SK-N-SH (cell line): ENCODE data around the gene LGALS3BP.

Source experiments
- EP300 ChIP-seq, 2 experiments: IDR thresholded peaks; 2 replicates each; pipeline versions ENCODE4 v1.4.0 to v1.6.1; 2012; ENCODE audit warnings: borderline replicate concordance in 1 of 2, low read depth in 1 of 2, low read length in 1 of 2
- EZH2phosphoT487 ChIP-seq: fragments of 200-600 bp; sonication (generic); IDR thresholded peaks from 2 replicates; pipeline ENCODE4 v1.6.1; 2017; ENCODE audit warnings: low read depth, mixed run types, mild to moderate bottlenecking, antibody characterized with exemption, moderate library complexity, borderline replicate concordance
- GABPA ChIP-seq: IDR thresholded peaks from 2 replicates; pipeline ENCODE4 v1.4.0; 2012; ENCODE audit warnings: low read depth, mild to moderate bottlenecking
- MXI1 ChIP-seq: IDR thresholded peaks from 2 replicates; pipeline ENCODE4 v1.6.1; 2012; ENCODE audit warnings: mild to moderate bottlenecking, low read depth, low read length, improper control_type of control experiment
- RAD21 ChIP-seq: IDR thresholded peaks from 2 replicates; pipeline ENCODE4 v1.6.1; 2012; ENCODE audit warnings: mild to moderate bottlenecking, low read length
- SIN3A ChIP-seq: IDR thresholded peaks from 2 replicates; pipeline ENCODE4 v1.6.1; 2012; ENCODE audit warnings: low read depth, mild to moderate bottlenecking, low read length, moderate library complexity, borderline replicate concordance
- TEAD4 ChIP-seq: IDR thresholded peaks from 2 replicates; pipeline ENCODE4 v1.4.0; 2012; ENCODE audit warnings: mild to moderate bottlenecking, borderline replicate concordance; ENCODE audit not compliant: insufficient read depth
- TF ChIP-seq, protein P1 (sequence below): IDR thresholded peaks from 2 replicates; pipeline ENCODE4 v1.6.1; 2012; ENCODE audit warnings: mild to moderate bottlenecking, low read depth, low read length, moderate library complexity
- TF ChIP-seq, protein P2 (sequence below): fragments of 200-600 bp; sonication (generic); IDR thresholded peaks from 2 replicates; pipeline ENCODE4 v1.6.1; 2017; ENCODE audit warnings: antibody characterized with exemption, mild to moderate bottlenecking, moderate library complexity

DNA sequence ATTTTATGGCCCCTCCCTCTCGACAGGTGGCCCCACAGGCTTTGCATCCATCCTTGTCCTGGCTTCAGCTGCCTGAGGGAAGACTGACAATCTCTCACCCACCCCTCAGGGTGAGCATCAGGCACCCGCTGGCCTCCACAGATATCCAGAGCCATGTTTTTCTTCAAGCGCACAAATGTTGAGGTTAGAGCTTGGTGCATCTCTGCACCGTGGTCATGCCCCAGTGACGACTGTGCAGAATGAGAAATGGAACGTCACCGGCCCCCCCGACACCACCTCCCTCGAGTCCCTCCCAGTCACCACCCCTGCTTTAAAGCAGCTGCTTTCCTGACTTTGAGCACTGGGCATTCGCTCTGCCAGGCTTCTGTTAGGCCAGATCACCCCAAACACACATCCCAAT lies 34.8 kb downstream of the LGALS3BP start:
- TF ChIP-seq, protein P1, sequence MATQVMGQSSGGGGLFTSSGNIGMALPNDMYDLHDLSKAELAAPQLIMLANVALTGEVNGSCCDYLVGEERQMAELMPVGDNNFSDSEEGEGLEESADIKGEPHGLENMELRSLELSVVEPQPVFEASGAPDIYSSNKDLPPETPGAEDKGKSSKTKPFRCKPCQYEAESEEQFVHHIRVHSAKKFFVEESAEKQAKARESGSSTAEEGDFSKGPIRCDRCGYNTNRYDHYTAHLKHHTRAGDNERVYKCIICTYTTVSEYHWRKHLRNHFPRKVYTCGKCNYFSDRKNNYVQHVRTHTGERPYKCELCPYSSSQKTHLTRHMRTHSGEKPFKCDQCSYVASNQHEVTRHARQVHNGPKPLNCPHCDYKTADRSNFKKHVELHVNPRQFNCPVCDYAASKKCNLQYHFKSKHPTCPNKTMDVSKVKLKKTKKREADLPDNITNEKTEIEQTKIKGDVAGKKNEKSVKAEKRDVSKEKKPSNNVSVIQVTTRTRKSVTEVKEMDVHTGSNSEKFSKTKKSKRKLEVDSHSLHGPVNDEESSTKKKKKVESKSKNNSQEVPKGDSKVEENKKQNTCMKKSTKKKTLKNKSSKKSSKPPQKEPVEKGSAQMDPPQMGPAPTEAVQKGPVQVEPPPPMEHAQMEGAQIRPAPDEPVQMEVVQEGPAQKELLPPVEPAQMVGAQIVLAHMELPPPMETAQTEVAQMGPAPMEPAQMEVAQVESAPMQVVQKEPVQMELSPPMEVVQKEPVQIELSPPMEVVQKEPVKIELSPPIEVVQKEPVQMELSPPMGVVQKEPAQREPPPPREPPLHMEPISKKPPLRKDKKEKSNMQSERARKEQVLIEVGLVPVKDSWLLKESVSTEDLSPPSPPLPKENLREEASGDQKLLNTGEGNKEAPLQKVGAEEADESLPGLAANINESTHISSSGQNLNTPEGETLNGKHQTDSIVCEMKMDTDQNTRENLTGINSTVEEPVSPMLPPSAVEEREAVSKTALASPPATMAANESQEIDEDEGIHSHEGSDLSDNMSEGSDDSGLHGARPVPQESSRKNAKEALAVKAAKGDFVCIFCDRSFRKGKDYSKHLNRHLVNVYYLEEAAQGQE = no peak
- TF ChIP-seq EZH2phosphoT487 (no peak), EP300 (IDR thresholded peaks at IDR 0.05; ENCODE audit: borderline replicate concordance in 1 of 2, low read depth in 1 of 2, low read length in 1 of 2) (no peak), TEAD4 (no peak), SIN3A (no peak), MXI1 (no peak), GABPA (no peak), RAD21 (no peak)
- TF ChIP-seq, protein P2, sequence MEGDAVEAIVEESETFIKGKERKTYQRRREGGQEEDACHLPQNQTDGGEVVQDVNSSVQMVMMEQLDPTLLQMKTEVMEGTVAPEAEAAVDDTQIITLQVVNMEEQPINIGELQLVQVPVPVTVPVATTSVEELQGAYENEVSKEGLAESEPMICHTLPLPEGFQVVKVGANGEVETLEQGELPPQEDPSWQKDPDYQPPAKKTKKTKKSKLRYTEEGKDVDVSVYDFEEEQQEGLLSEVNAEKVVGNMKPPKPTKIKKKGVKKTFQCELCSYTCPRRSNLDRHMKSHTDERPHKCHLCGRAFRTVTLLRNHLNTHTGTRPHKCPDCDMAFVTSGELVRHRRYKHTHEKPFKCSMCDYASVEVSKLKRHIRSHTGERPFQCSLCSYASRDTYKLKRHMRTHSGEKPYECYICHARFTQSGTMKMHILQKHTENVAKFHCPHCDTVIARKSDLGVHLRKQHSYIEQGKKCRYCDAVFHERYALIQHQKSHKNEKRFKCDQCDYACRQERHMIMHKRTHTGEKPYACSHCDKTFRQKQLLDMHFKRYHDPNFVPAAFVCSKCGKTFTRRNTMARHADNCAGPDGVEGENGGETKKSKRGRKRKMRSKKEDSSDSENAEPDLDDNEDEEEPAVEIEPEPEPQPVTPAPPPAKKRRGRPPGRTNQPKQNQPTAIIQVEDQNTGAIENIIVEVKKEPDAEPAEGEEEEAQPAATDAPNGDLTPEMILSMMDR = no peak
